GM18517 (cell line): ENCODE results near the gene MEF2C.
"Not testable (repeated sequence)": the region's sequence is repeated elsewhere in the genome, so short reads cannot be mapped to it uniquely, and the experiment has no call there.

Source experiments
- ATAC-seq: cut with Tn5 transposase; IDR thresholded peaks from one replicate; pipeline ENCODE4 v1.9.1; 2021; ENCODE audit warnings: mild to moderate bottlenecking, moderate library complexity; ENCODE audit not compliant: unreplicated experiment

The MEF2C gene

DNA sequence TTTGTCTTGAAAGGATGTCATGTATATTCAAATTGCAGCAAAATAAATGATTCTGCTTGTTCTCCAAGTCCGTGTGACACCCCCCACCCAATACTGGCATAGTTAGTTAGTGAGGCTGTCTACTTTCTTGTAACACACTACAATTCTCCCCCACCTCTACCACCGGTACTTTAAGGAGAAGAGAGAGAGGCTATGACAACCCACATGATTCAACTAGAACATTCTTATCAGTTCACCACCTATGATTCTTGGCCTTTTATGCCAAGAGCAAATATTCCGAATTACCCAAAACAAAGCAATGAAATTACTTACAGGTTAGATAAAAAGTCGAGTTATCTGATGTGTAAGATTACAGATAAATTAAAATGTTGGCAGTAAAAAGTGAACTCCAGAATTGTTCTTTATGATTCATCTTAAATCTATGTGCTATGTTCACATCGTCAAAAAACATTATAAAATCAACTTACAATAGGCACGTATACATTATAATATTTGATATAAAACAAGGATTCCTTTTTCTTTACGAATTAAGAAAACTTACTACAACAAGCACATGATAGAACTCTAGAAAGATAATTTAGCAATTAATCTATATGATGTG, 14.4 kb downstream of the MEF2C start:
- ATAC-seq, result no peak

DNA sequence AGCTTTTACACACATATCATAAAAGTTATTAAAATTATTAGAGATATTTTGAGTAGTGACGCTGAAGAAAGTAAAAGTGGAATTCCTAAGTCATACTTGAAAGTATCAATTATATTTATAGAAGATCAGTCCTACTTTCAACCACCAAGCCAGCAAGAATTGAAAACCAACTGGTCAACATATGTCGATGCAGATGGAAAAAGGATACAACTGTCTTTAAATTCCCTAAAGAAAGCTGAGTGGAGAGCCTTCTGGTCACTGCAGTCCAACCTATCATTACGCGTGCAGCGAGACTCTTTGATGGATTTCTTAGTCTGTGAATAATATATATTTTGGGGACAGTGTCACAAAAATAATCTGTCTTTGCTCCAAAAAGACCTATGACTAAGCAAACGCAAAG, 15.3 kb downstream of the MEF2C start:
- no peak for ATAC-seq

DNA sequence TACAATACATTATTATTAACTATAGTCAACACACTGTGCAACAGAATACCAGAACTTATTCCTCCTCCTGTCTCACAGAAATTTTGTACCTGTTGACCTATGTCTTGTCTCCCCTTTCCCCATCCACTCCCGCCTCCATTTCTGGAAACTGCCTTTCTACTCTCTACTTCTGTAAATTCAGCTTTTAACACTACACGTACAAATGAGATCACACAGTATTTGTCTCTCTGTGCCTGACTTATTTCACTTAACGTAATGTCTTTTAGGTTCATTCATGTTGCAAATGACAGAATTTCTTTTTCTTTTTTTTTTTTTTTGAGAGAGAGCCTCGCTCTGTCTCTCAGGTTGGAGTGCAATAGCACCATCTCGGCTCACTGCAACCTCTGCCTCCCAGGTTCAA, 19.5 kb downstream of the MEF2C start:
- ATAC-seq, result no peak

DNA sequence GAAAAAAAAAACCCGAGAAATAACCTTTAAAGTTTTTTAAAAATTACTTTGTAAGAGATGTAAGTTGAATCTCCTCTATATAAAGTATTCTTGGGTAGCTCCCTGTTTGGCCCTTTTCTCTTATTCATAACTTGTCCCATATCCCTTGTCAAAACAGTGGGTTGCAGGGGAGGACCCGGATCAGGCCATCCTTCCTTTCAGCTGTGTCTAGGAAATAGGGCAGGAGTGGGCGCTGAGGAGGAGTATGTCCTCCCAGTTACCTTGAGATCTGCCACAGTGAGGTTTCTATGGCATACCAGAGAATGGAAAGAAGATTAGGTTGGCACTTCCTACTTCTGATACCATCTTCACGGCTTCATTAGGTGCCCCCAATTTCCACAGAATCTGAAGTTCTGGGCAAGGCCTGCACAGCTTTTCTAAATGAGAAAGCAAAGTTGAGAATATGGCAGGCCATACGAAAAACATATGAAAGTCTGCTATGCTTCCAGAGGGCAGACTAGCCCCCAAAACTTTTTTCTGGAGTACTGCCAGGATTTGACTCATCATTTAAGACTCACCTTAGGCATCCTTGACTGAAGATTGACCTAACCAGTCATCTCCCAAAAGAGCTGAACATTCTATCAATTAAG, 20.3 kb downstream of the MEF2C start:
- no peak for ATAC-seq

DNA sequence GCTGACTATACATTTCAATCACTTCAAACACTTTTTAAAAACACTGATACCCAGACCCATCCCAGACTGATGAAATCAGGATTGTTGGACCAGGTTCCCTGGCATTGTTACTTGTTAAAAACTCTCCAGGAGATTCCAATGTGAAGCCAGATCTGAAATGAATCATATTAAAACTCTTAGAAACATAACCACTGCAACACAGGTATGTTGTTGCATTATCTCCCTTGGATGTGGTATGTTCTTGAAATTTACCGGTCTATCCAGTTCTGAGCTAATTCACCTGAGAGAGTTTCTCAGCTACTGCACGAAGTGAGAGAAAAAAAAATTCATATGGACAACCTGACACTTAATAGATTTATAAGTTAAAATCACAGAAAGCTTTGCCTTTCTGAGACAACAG, 21.8 kb downstream of the MEF2C start:
- no peak for ATAC-seq

DNA sequence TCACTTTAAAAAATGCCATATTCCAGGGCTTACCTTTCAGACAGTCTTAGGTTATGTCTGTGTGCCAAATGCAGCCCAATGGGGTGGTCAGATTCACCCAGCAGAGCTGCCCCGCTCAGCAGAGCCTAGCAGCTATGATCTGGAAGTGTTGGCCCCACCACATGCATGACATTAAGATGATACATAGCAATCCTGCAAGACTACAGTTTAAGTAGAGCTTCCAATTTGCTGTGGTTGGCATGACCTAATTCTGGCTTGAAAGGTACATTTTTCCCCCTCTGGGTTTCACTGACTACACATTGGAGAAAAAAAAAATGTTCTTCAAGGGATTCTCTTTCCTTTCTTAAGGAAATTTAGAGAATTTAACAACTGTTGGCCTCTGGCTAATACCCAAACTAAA, 22.5 kb downstream of the MEF2C start:
- ATAC-seq, result no peak

DNA sequence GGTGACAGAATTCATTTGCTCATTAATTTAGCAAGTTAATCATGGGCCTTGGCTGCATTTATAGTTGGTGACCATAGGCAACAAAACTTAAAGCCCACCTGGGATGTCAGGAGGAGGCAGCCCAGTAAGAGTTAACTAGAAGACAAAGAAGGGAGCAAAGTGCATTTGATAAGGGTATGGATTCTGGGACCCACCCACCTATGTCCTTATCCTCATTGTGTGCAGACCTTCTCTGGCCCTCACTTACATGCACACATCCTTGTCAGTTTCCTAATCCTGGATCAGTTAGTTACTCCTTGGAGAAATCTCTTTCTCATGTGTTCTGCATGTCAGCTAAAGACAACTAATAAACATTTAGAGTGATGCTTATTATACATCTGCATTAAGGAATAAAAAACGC, 24.6 kb downstream of the MEF2C start:
- ATAC-seq, result no peak

DNA sequence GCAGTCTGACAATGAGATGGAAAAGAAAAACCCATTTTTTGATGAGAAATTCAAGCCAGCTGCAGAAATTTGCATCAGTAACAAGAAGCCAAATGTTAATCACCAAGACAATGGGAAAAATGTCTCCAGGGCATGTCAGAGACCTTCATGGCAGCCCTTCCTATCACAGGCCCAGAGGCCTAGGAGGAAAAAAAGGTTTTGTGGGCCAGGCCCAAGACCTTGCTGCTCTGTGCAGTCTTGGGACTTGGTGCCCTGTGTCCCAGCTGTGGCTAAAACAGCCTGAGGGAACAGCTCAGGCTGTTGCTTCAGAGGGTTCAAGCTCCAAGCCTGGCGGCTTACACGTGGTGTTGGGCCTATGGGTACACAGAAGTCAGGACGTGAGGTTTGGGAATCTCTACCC, 26.6 kb downstream of the MEF2C start:
- ATAC-seq, result not testable (repeated sequence)

DNA sequence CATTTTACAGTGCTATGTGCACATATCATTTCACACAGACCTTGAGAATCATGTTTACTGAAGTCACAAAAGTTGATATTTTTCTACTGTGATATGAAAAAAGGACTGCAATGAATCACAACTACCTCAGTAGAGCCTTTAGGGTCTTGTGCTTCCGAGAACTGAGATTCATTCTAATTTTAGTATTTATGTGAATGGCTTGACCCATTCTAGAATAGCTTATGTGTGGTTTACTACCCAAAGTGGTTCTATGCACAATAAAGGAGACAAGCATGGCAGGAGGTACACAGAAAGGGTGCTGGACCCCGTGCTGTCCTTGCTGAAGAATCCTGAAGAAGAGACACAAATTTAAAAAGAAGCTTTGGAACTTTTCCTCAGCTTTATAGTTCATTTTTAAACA, 28.2 kb downstream of the MEF2C start:
- no peak for ATAC-seq

DNA sequence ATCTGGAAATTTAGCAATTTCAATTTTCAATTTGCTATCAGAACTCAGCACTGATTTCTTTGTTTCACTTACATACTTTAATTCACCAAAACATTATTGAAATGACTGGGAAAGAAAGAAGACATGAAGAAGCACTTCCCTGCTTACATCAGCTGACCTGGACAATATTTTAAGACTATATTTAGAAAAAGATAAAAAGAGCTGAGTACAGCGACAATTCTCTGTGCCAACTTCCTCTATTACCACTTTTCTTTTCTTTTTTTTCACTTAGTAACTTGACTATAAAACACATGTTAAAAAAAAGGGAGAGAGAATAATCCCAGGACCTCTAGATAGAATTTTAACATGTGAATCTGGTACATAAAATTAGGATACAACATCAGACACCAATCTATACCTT, 35.6 kb downstream of the MEF2C start:
- no peak for ATAC-seq

DNA sequence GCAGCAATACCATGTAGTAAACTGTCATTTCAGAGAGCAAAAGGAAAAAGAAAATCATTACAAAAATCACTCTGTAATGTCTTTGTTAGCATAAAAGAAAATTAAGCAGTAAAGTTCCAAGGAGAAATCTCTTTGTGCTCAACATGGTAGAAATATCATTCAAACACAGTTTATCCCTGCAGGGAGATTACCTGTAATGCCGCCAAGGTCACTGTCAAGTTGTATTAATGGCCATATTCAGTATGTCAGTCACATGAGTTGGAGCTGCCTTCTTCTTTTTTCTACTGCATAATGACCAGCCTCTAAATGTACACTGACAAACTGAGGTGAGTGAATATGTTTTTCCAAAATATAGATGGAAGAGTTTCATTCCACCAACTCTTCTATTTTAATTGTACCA, 36.5 kb downstream of the MEF2C start:
- ATAC-seq, result no peak

DNA sequence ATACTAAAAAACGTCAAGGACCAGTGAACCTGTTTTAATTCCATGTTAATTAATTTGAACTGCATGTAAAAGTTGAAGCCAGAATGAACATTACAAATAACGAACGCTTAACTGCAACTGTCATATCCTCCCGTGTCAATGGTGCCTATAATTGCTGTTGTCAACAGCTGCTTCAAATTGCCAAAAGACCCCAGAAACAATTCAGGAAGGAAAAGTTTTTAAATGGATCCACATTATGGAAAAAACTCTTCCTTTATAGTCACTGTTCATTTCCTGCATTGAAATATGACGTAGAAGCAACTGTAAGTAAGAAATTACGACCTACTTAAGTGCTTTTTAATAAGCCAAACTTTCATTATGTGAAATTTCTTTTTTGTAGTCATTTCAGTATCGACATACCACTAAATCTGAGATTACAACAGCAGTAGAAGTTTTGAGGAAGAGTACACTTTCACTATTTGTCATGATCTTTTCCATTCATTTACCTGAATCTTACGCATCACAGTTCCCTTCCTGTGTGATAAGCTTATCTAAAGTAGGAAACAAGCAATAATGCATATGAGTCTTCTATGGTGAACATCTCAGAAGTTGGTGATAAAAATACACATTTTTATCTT, 37.8 kb downstream of the MEF2C start:
- ATAC-seq, result peak; percentile 93

DNA sequence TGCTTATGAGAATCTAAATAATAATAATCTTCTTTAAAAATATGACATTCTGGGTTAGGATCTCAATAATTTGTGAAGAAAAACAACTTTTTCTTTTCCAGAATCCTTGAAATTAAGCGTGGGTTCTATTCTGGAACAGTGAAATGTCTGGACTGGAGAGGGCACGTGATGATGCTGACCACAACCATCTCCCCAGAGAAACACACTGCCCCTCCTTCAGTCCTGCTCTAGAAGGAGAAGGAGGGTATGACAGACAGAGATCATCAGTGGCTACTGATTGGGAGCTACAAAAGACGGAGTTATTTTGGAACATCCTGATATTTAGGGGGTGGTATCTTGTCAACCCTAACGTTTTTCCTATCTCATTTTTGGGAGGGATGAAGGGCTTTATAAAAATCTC, 40.2 kb downstream of the MEF2C start:
- ATAC-seq, result no peak

DNA sequence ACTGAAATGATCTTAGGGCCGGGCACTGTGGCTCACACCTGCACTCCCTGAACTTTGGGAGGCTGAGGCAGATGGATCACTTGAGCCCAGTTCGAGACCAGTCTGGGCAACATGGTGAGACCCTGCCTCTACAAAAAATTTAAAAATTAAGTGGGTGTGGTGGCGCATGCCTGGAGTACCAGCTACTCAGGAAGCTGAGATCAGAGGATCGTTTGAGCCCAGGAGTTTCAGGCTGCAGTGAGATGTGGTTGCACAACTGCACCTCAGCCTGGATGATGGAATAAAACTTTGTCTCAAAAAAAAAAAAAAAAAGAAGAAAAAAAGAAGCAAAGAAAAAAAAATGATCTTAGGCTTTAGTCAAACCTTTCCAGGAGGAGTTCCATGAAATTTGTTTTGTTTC, 41.8 kb downstream of the MEF2C start:
- ATAC-seq, result no peak

DNA sequence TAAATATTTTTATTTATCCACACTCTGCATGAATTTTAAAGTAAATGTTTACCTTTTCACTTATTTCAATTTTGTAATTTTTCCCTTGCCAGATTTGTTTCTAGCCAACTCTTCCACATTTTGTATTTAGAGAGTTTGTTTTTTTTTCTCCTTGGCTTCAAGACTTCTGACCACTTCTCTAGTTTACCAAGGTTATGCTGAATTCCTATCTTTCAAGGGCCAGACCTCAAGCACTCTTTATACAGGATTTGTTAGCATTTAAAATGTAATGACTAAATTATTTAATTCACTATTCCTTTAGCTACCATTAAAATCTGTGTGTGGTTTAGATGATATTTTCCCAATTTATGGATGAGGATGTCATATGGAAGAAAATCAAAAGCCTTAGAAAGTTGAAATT, 42.5 kb downstream of the MEF2C start:
- ATAC-seq, result no peak

DNA sequence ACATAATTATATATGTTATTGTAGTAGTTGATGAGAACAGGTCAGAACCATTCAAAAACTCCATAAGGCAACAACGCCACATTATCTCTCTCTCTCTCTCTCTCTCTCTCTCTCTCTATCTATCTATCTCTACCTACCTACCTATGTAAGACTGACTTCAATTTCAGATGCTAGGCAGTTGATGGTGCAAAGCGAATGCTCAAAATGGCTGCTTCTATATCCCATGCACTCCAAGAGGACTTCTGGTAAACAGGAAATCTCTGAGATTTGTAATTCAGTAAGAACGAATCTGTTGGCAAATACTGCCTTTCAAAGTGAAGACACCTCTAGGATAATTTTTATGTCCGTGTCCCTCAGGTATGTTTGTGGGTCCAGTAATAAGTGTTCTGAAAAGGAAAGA, 43.7 kb downstream of the MEF2C start:
- no peak for ATAC-seq

DNA sequence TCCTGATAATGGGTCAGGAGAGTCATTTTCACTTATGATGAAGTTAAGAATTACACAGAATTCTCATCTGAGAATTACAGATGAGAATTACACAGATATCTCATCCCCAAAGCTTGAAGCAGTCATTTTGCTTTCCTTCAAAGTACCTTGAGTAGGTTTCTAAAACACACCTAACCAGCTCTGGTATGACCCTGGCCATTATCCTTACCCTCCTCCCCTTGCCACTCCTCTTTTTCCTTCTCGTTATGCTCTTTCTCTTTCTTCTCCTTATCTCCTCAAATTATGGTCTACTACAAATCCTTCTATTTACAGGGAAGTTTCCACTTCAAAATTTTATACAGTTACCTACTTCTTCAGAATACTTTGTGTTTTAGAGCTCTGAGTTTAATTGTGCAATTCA, 44.5 kb downstream of the MEF2C start:
- ATAC-seq, result no peak

DNA sequence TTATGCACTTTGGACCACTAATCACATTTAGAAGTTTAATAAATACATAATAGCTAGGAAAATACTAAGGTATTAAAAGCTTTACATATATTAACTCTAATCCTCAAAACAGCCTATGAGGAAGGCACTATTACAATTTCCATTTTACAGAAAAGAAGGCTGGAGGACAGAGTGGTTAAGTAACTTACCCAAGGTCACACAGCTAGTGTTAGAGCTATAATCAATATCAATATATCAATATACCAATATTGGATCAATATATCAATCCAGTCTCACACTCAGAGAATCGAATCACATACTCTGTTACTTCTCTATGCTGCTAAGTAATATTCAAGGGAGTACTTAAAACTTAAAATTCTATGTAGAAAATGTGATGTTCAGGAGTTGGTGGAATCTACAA, 45.2 kb downstream of the MEF2C start:
- no peak for ATAC-seq

DNA sequence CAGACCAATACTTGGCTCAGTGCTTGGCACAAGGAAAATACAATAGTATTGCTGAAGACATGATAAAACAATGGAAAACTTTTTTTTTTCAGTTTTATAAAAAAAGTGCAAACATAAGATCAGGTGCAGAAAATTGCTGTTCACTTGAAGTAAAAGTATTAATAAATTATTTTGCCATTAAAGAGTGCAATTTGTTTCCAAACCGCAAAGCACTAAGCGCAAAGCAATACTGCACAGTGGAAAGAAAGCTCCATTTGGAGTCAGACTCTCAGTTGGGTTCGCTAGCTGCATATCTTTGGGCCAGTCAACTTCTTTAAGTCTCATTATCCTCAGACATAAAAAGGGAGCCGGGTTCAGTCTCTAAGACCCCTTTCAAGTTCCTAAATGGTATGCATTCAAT, 45.8 kb downstream of the MEF2C start:
- ATAC-seq, result no peak

DNA sequence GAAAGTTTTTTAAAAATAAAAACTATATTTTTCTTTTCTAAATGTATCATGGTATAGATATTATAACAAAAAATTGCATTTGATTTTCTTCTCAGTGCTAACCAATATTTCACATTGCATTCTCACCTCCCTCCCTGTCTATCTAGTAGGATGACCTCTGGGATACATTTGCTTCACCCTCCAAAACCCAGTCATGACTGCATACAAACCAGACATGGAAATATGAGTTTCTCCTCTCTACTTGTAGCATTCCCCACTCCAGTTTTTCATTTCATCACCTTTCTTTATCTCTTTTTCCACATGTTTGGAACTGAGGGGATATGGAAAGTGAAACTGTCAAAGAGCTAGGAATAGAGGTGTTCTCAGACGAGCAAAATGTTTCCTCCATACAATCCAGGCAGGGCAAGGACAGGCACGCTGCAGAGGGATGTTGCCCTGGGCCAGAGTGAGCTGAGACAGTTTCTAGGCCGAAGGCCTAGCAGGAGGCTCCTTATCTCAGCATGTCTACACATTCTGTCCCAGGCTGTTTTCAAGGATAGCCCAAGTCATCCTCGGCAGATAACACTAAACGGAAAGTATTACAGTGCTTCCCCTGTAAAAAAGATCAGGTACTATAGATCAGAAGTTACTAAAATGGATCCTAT, 46.7 kb downstream of the MEF2C start:
- no peak for ATAC-seq

DNA sequence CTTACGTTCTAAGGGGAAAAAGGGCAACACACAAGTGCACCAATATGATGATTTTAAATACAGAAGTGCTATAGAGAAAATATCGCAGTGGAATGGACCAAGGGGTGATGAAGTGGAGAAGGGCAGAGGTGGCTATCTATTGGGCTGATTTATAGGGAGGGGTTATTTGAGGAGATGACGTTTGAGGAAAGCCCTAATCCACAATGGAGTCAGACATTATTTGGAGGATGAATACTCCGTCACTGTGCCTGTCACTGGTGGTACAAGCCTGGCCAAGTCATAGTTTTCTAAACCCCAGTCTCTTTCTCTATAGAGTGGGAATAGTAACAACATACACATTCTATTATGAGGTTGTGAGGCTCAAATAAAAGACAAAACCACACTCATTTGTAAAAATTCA, 48.5 kb downstream of the MEF2C start:
- ATAC-seq, result no peak

DNA sequence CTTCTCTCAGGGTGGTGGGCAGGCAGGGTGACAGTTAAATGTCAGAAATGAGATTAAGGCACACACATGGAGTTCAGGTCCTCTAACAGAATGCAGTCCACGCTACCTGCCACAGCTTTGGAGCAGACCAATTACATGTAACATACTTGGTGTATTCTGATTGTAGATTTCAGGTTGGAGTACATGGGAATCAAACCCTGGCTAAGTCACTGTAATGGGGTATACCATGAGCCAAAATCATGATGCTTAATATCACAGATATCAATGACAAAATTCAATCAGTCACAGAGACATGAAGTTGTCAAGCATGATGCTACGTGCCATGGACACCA, 48.9 kb downstream of the MEF2C start:
- ATAC-seq, result no peak
